ENCODE measurements around the gene PAQR9.

PAQR9 gene

GRCh38 chr3:142913432-142913831 is 50.0 kb downstream of the PAQR9 start:
- no peak for DNase-seq

- no peak for DNase-seq
These were observed 50.9 kb downstream of the PAQR9 start for GRCh38 chr3:142912402-142913172.

Measured in SHP77 treated with DMSO at 0.1 percent for 48 hours (cell line).